Neural progenitor cell (in vitro differentiated cells): ENCODE data around the gene CAPN10. TPM values are rescaled to one million over a fixed set of nuclear protein-coding genes. Genes with fewer than 3 reads are reported as not detected.

Experiments
- DNase-seq: peaks from one replicate; pipeline ENCODE4 v3.0.0-alpha.2; 2016; ENCODE audit warnings: low spot score
- H2AFZ ChIP-seq: fragments of 200-600 bp; sonication (generic); replicated peaks from 2 replicates; pipeline ENCODE4 v1.6.1; 2016; ENCODE audit warnings: antibody characterized with exemption
- H3F3A ChIP-seq: fragments of 200-600 bp; sonication (generic); 2 replicates; pipeline ENCODE4 v1.6.1; 2016; ENCODE audit warnings: antibody characterized with exemption, low read depth
- H3K27ac ChIP-seq: fragments of 200-600 bp; sonication (generic); 2 replicates; pipeline ENCODE4 v1.5.1; 2016; ENCODE audit warnings: mild to moderate bottlenecking
- H3K27me3 ChIP-seq: fragments of 200-600 bp; sonication (generic); 2 replicates; pipeline ENCODE4 v1.6.1; 2016; ENCODE audit warnings: mild to moderate bottlenecking, moderate library complexity
- H3K36me3 ChIP-seq: fragments of 200-600 bp; sonication (generic); 2 replicates; pipeline ENCODE4 v1.5.1; 2016
- H3K4me1 ChIP-seq: fragments of 200-600 bp; sonication (generic); 2 replicates; pipeline ENCODE4 v1.6.1; 2016; ENCODE audit warnings: mixed run types
- H3K4me2 ChIP-seq: fragments of 200-600 bp; sonication (generic); 2 replicates; pipeline ENCODE4 v1.6.1; 2016
- H3K4me3 ChIP-seq: fragments of 200-600 bp; sonication (generic); 2 replicates; pipeline ENCODE4 v1.5.1; 2016
- H3K79me2 ChIP-seq: fragments of 200-600 bp; sonication (generic); 2 replicates; pipeline ENCODE4 v1.6.1; 2016; ENCODE audit warnings: low read depth
- H3K9ac ChIP-seq: fragments of 200-600 bp; sonication (generic); 2 replicates; pipeline ENCODE4 v1.6.1; 2016
- H3K9me3 ChIP-seq: fragments of 200-600 bp; sonication (generic); 2 replicates; pipeline ENCODE4 v1.5.1; 2016; ENCODE audit warnings: low read depth
- H4K20me1 ChIP-seq: fragments of 200-600 bp; sonication (generic); 2 replicates; pipeline ENCODE4 v1.6.1; 2016; ENCODE audit warnings: low read depth
- H3K27ac Mint-ChIP-seq: 3 replicates; pipeline ENCODE4 v1.8.0; 2021; ENCODE audit warnings: mixed read lengths
- H3K27me3 Mint-ChIP-seq: 2 replicates; pipeline ENCODE4 v1.8.0; 2022; ENCODE audit warnings: low read depth, mild to moderate bottlenecking, inconsistent platforms, moderate library complexity, mixed read lengths; ENCODE audit not compliant: insufficient read depth
- H3K36me3 Mint-ChIP-seq: 3 replicates; pipeline ENCODE4 v1.8.0; 2021; ENCODE audit warnings: mixed read lengths
- H3K4me1 Mint-ChIP-seq: 3 replicates; pipeline ENCODE4 v1.8.0; 2021; ENCODE audit warnings: mixed read lengths
- H3K4me3 Mint-ChIP-seq: 3 replicates; pipeline ENCODE4 v1.8.0; 2021; ENCODE audit warnings: mild to moderate bottlenecking, moderate library complexity, mixed read lengths
- H3K9me3 Mint-ChIP-seq: 3 replicates; pipeline ENCODE4 v1.8.0; 2020; ENCODE audit warnings: mixed read lengths
- EZH2 ChIP-seq: fragments of 200-600 bp; sonication (generic); IDR thresholded peaks from 2 replicates; pipeline ENCODE4 v1.6.1; 2017; ENCODE audit warnings: antibody characterized with exemption, mild to moderate bottlenecking, moderate library complexity
- EZH2phosphoT487 ChIP-seq: fragments of 200-600 bp; sonication (generic); IDR thresholded peaks from 2 replicates; pipeline ENCODE4 v1.6.1; 2017; ENCODE audit warnings: antibody characterized with exemption
- total RNA-seq: library from RNA; depleted of rRNA; stranded (reverse); fragments of >200 nt; gene quantifications from 2 replicates; pipeline ENCODE4 v1.2.3, GENCODE V29; 2015; ENCODE audit warnings: low replicate concordance
- TF ChIP-seq, protein P1 (sequence below): fragments of 200-600 bp; sonication (generic); IDR thresholded peaks from 2 replicates; pipeline ENCODE4 v1.5.1; 2017; ENCODE audit warnings: antibody characterized with exemption, mild to moderate bottlenecking

CAPN10 gene
- total RNA-seq, 1 donor from 2014 or later: 16.1 TPM

DNA sequence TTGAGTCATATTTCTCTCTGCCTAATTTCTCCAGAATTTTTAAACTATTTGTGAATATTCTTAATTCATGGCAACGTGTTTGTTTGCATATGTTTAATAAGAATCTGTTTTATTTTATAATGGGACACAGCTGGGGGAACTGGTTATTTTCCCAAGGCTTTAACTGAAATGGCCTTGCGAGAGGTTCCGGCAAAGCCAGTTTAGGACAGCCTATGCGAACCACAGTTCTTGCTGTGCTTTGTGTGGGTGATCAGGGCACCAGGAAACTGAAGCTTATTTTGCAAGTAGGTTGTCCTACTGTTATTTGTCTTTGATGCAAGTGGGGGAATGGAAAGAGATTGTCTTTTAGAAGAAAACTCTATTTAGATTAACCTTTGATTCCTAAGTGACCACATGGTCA is 35.2 kb upstream of the CAPN10 start:
- Histone ChIP-seq H3K79me2 (no peaks in the 10 kb centered on the region), H3K36me3 (no peaks in the 10 kb centered on the region), H3K4me1 (no peaks in the 10 kb centered on the region), H4K20me1 (no peaks in the 10 kb centered on the region), H2AFZ (no peak overlapping the region), H3K27ac (no peak overlapping the region), H3K4me3 (no peak overlapping the region), H3K9me3 (peaks cover 8% of the 10 kb centered on the region), H3K4me2 (no peak overlapping the region), H3K27me3 (no peaks in the 10 kb centered on the region), H3F3A (no peaks in the 10 kb centered on the region), H3K9ac (no peak overlapping the region)
- no peaks in the 10 kb centered on the region for H3K4me1 Mint-ChIP-seq
- DNase-seq: no peak
- H3K4me3 Mint-ChIP-seq: no peak overlapping the region
- H3K9me3 Mint-ChIP-seq: peaks cover 19% of the 10 kb centered on the region
- TF ChIP-seq EZH2 (no peak), EZH2phosphoT487 (no peak)
- TF ChIP-seq, protein P1, sequence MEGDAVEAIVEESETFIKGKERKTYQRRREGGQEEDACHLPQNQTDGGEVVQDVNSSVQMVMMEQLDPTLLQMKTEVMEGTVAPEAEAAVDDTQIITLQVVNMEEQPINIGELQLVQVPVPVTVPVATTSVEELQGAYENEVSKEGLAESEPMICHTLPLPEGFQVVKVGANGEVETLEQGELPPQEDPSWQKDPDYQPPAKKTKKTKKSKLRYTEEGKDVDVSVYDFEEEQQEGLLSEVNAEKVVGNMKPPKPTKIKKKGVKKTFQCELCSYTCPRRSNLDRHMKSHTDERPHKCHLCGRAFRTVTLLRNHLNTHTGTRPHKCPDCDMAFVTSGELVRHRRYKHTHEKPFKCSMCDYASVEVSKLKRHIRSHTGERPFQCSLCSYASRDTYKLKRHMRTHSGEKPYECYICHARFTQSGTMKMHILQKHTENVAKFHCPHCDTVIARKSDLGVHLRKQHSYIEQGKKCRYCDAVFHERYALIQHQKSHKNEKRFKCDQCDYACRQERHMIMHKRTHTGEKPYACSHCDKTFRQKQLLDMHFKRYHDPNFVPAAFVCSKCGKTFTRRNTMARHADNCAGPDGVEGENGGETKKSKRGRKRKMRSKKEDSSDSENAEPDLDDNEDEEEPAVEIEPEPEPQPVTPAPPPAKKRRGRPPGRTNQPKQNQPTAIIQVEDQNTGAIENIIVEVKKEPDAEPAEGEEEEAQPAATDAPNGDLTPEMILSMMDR: no peak
- peaks cover 23% of the 10 kb centered on the region for H3K36me3 Mint-ChIP-seq
- H3K27me3 Mint-ChIP-seq: no peaks in the 10 kb centered on the region
- no peak overlapping the region for H3K27ac Mint-ChIP-seq

DNA sequence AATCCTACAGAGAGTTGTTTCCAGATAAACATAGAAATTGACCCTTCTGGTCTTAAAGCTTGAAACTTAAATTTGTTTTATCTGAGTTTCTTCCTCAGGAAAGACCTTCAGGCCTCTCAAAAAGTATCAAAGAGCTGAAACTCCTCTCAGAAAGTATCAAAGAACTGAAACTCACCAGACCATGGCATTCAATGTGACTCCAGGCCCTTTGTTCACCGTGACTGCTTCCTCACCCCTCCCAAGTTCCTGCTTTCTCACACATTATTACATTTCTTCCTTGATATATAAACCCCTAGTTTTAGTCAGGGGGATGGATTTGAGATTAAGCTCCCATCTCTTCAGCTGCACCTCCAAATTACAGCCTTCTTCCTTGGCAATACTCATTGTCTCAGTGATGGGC is 34.7 kb upstream of the CAPN10 start:
- Histone ChIP-seq H3K27me3 (peaks cover 5% of the 10 kb centered on the region), H2AFZ (no peak overlapping the region), H4K20me1 (no peaks in the 10 kb centered on the region), H3K9me3 (peaks cover 8% of the 10 kb centered on the region), H3K79me2 (no peaks in the 10 kb centered on the region), H3K36me3 (no peaks in the 10 kb centered on the region), H3K4me3 (no peak overlapping the region), H3K4me2 (no peak overlapping the region), H3K27ac (no peak overlapping the region), H3K4me1 (no peaks in the 10 kb centered on the region), H3K9ac (no peak overlapping the region), H3F3A (no peaks in the 10 kb centered on the region)
- Mint-ChIP-seq H3K4me1 (peaks cover 4% of the 10 kb centered on the region), H3K4me3 (no peak overlapping the region), H3K9me3 (peaks cover 19% of the 10 kb centered on the region), H3K27me3 (no peaks in the 10 kb centered on the region), H3K27ac (no peak overlapping the region), H3K36me3 (peaks cover 23% of the 10 kb centered on the region)
- DNase-seq: no peak
- TF ChIP-seq EZH2 (no peak), EZH2phosphoT487 (no peak)
- TF ChIP-seq, protein P1: no peak

DNA sequence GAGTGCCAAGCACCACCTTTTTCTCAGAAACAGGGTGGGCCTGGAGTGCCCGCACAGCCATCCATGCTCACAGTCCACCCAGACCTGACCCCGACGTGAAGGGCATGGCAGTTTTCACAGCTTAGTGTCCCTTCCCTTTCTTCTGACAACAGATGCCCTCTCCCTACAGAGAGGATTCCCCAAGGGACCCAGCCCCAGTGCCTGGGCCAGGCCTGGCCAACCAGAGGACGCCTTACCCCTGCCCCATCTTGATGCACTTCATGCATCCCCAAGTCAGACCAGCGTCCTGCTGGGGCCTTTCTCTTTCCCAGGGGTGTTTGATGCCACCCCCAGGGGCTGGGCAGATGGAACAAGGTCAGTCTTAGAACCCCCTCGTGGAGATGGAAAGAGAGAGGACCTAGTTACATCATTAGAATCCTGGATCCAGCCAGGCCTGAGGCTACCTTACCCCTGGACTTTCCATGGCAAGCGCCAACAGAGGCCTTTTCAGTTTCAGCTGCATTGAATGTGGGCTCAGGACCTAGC is 32.5 kb upstream of the CAPN10 start:
- H3K36me3 Mint-ChIP-seq: peaks cover 19% of the 10 kb centered on the region

More for the DNA sequence above, 32.5 kb upstream of the CAPN10 start:
- Histone ChIP-seq H4K20me1 (peaks cover 20% of the 10 kb centered on the region), H3K36me3 (no peaks in the 10 kb centered on the region), H2AFZ (no peak overlapping the region), H3K9me3 (peaks cover 8% of the 10 kb centered on the region), H3F3A (peaks cover 11% of the 10 kb centered on the region), H3K4me3 (no peak overlapping the region), H3K27ac (no peak overlapping the region), H3K4me1 (peaks cover 3% of the 10 kb centered on the region), H3K4me2 (no peak overlapping the region), H3K27me3 (peaks cover 24% of the 10 kb centered on the region), H3K79me2 (peaks cover 6% of the 10 kb centered on the region), H3K9ac (no peak overlapping the region)
- DNase-seq: peak; percentile 0
- Mint-ChIP-seq H3K9me3 (peaks cover 14% of the 10 kb centered on the region), H3K4me3 (no peak overlapping the region), H3K27me3 (no peaks in the 10 kb centered on the region), H3K27ac (no peak overlapping the region), H3K4me1 (peaks cover 14% of the 10 kb centered on the region)
- TF ChIP-seq, protein P1: no peak
- TF ChIP-seq EZH2phosphoT487 (no peak), EZH2 (no peak)
